Activated CD8-positive, alpha-beta T cell treated with anti-CD3 and anti-CD28 coated beads for 36 hours (primary cell): ENCODE measurements around the gene TSHZ3. TPM values are rescaled to one million over a fixed set of nuclear protein-coding genes. Genes with fewer than 3 reads are reported as not detected.

ENCODE experiments used
- ATAC-seq: fragments of 200-7000 bp; cut with Tn5 transposase; one replicate; pipeline ENCODE4 v1.10.0; 2021; ENCODE audit warnings: mild to moderate bottlenecking, moderate library complexity
- CTCF ChIA-PET: fragments of 350-600 bp; sonication (Branson Sonifier 250); formaldehyde crosslinking; loops from one replicate; lab custom pipeline; 2021; ENCODE audit warnings: antibody characterized with exemption; lab: Charles Lee
- POLR2A ChIA-PET: fragments of 350-600 bp; sonication (Branson Sonifier 250); formaldehyde crosslinking; loops from one replicate; lab custom pipeline; 2021; ENCODE audit warnings: antibody characterized with exemption; lab: Charles Lee
- DNase-seq: peaks from one replicate; pipeline ENCODE4 v3.0.0-alpha.2; 2020
- H3K27ac Mint-ChIP-seq: one replicate; pipeline ENCODE4 v1.8.0; 2021; ENCODE audit warnings: mild to moderate bottlenecking, mixed read lengths
- H3K27me3 Mint-ChIP-seq: one replicate; pipeline ENCODE4 v1.8.0; 2021; ENCODE audit warnings: mixed read lengths
- H3K36me3 Mint-ChIP-seq: one replicate; pipeline ENCODE4 v1.8.0; 2021; ENCODE audit warnings: low read depth, mixed read lengths
- H3K4me1 Mint-ChIP-seq: one replicate; pipeline ENCODE4 v1.8.0; 2021; ENCODE audit warnings: low read depth, mixed read lengths
- H3K4me3 Mint-ChIP-seq: one replicate; pipeline ENCODE4 v1.8.0; 2021; ENCODE audit warnings: mild to moderate bottlenecking, moderate library complexity, mixed read lengths
- H3K9me3 Mint-ChIP-seq: one replicate; pipeline ENCODE4 v1.8.0; 2021; ENCODE audit warnings: mixed read lengths
- CTCF ChIP-seq: fragments of 200-600 bp; IDR thresholded peaks from one replicate; pipeline ENCODE4 v1.8.0; 2022; ENCODE audit warnings: antibody characterized with exemption, mild to moderate bottlenecking
- intact Hi-C: fragments of 100-400 bp; cut with micrococcal nuclease; formaldehyde crosslinking; loops from one replicate; pipeline ENCODE4 v1.10.0; 2022
- total RNA-seq, 2 experiments: library from RNA; stranded (reverse); gene quantifications; one replicate each; pipeline ENCODE4 v1.2.3, GENCODE V29; 2021

TSHZ3 gene
- total RNA-seq, 2 experiments from 2014 or later: 0.16 to 0.38 TPM

- Mint-ChIP-seq H3K4me3 (no peak overlapping the region), H3K27me3 (peaks cover 4% of the 10 kb centered on the region), H3K4me1 (no peaks in the 10 kb centered on the region), H3K36me3 (no peaks in the 10 kb centered on the region), H3K27ac (no peak overlapping the region), H3K9me3 (no peaks in the 10 kb centered on the region)
- DNase-seq (no peak), ATAC-seq (no peak)
- CTCF ChIA-PET: no interaction called here
- POLR2A ChIA-PET: no interaction called here
- intact Hi-C loops: no loop called here
- no peak for TF ChIP-seq CTCF
These were observed 45.9 kb downstream of the TSHZ3 start for GRCh38 chr19:31303262-31303815.

- DNase-seq (no peak), ATAC-seq (no peak)
- no peak overlapping the region for H3K27ac Mint-ChIP-seq
- ChIA-PET POLR2A (no interaction called here), CTCF (no interaction called here)
- no peaks in the 10 kb centered on the region for H3K27me3 Mint-ChIP-seq
- no peaks in the 10 kb centered on the region for H3K36me3 Mint-ChIP-seq
- H3K4me3 Mint-ChIP-seq: no peak overlapping the region
- intact Hi-C loops: no loop called here
- no peak for TF ChIP-seq CTCF
- H3K4me1 Mint-ChIP-seq: no peaks in the 10 kb centered on the region
- no peaks in the 10 kb centered on the region for H3K9me3 Mint-ChIP-seq
These were observed 47.8 kb downstream of the TSHZ3 start for GRCh38 chr19:31301306-31301980.

GRCh38 chr19:31300422-31300821, 48.8 kb downstream of the TSHZ3 start:
- no peak for DNase-seq
- Mint-ChIP-seq H3K36me3 (no peaks in the 10 kb centered on the region), H3K27ac (no peak overlapping the region), H3K9me3 (no peaks in the 10 kb centered on the region), H3K27me3 (no peaks in the 10 kb centered on the region), H3K4me3 (no peak overlapping the region), H3K4me1 (no peaks in the 10 kb centered on the region)
- intact Hi-C loops: no loop called here
- no peak for TF ChIP-seq CTCF
- CTCF ChIA-PET: no interaction called here
- ATAC-seq: no peak
- POLR2A ChIA-PET: no interaction called here

GRCh38 chr19:31299665-31300064, 49.6 kb downstream of the TSHZ3 start:
- Mint-ChIP-seq H3K4me1 (no peaks in the 10 kb centered on the region), H3K27ac (no peak overlapping the region), H3K4me3 (no peak overlapping the region), H3K36me3 (no peaks in the 10 kb centered on the region), H3K27me3 (peaks cover 1% of the 10 kb centered on the region), H3K9me3 (no peaks in the 10 kb centered on the region)
- no peak for ATAC-seq
- DNase-seq: no peak
- intact Hi-C loops: no loop called here
- CTCF ChIA-PET: interaction anchor here (0.7 kb wide), 1 partner anchor 616 kb away, joined by 3 read pairs; no protein-coding TSS in a partner anchor
- no peak for TF ChIP-seq CTCF
- POLR2A ChIA-PET: no interaction called here

- Mint-ChIP-seq H3K4me1 (no peaks in the 10 kb centered on the region), H3K36me3 (no peaks in the 10 kb centered on the region), H3K27me3 (peaks cover 1% of the 10 kb centered on the region), H3K4me3 (no peak overlapping the region), H3K9me3 (no peaks in the 10 kb centered on the region), H3K27ac (no peak overlapping the region)
- intact Hi-C loops: no loop called here
- no peak for TF ChIP-seq CTCF
- no peak for DNase-seq
- ATAC-seq: no peak
- ChIA-PET CTCF (no interaction called here), POLR2A (no interaction called here)
These were observed 51.2 kb downstream of the TSHZ3 start for GRCh38 chr19:31297991-31298390.
